H1 (cell line): ENCODE data around the gene SLC41A2. TPM values are rescaled to one million over a fixed set of nuclear protein-coding genes. Genes with fewer than 3 reads are reported as not detected.

ENCODE experiments used
- CTCF ChIA-PET: fragments of 300-600 bp; sonication (Branson Sonifier 250); formaldehyde crosslinking; loops from one replicate; lab custom pipeline; 2021; ENCODE audit not compliant: partially characterized antibody; lab: Charles Lee
- POLR2A ChIA-PET: fragments of 300-600 bp; sonication (Branson Sonifier 250); formaldehyde crosslinking; loops from one replicate; lab custom pipeline; 2021; ENCODE audit warnings: inconsistent platforms; ENCODE audit not compliant: partially characterized antibody; lab: Charles Lee
- DNase-seq, 2 experiments: peaks; one replicate each; pipeline versions ENCODE4 v3.0.0 to v3.0.0-alpha.2; 2010 to 2022; ENCODE audit warnings: low spot score in 2 of 2, low read depth in 1 of 2, mixed read lengths in 1 of 2
- FAIRE-seq: peaks from 2 replicates; lab custom pipeline; 2011; peaks lifted over from hg19 to GRCh38; lab: Jason Lieb, UNC
- H2AFZ ChIP-seq: 2 replicates; pipeline ENCODE4 v1.8.1; 2012; ENCODE audit warnings: low read length, inconsistent platforms
- H2AK5ac ChIP-seq: 2 replicates; pipeline ENCODE4 v1.6.1; 2013; ENCODE audit warnings: low read depth, low read length
- H2BK120ac ChIP-seq: replicated peaks from 2 replicates; pipeline ENCODE3; 2013; ENCODE audit warnings: low read depth, low read length, inconsistent platforms
- H2BK12ac ChIP-seq: 2 replicates; pipeline ENCODE4 v1.6.1; 2013; ENCODE audit warnings: low read depth, low read length
- H2BK15ac ChIP-seq: 2 replicates; pipeline ENCODE4 v1.6.1; 2013; ENCODE audit warnings: low read length
- H2BK20ac ChIP-seq: 2 replicates; pipeline ENCODE4 v1.6.1; 2013; ENCODE audit warnings: low read length
- H2BK5ac ChIP-seq: 2 replicates; pipeline ENCODE4 v1.6.1; 2013; ENCODE audit warnings: low read depth, low read length
- H3K14ac ChIP-seq: 2 replicates; pipeline ENCODE4 v1.6.1; 2013; ENCODE audit warnings: inconsistent platforms; ENCODE audit not compliant: insufficient read length
- H3K18ac ChIP-seq: 2 replicates; pipeline ENCODE4 v1.6.1; 2013; ENCODE audit warnings: low read length; ENCODE audit errors: extremely low read depth
- H3K23ac ChIP-seq: 2 replicates; pipeline ENCODE4 v1.6.1; 2013; ENCODE audit warnings: inconsistent platforms; ENCODE audit not compliant: insufficient read length
- H3K23me2 ChIP-seq: 2 replicates; pipeline ENCODE4 v1.6.1; 2013; ENCODE audit warnings: low read depth, low read length
- H3K27ac ChIP-seq: 2 replicates; pipeline ENCODE4 v1.6.1; 2011; ENCODE audit warnings: low read depth, low read length, inconsistent platforms
- H3K27me3 ChIP-seq, 4 experiments: replicated peaks in 1 of 4; 1 replicate in 1 of 4; 2 replicates in 3 of 4; pipeline versions ENCODE4 v1.6.1 to v1.8.1; 2011 to 2013; ENCODE audit warnings: low read length in 3 of 4, mild to moderate bottlenecking in 3 of 4, inconsistent platforms in 2 of 4, mixed read lengths in 2 of 4, moderate library complexity in 1 of 4; ENCODE audit not compliant: control insufficient read depth in 3 of 4, insufficient read depth in 3 of 4; ENCODE audit errors: extremely low read depth in 1 of 4
- H3K36me3 ChIP-seq, 4 experiments: 2 replicates each; pipeline versions ENCODE4 v1.6.1 to v1.8.1; 2011 to 2013; ENCODE audit warnings: mild to moderate bottlenecking in 4 of 4, low read length in 3 of 4, moderate library complexity in 2 of 4, control low read depth in 1 of 4, inconsistent platforms in 1 of 4; ENCODE audit not compliant: insufficient read depth in 4 of 4, control insufficient read depth in 2 of 4
- H3K4ac ChIP-seq: replicated peaks from 2 replicates; pipeline ENCODE3; 2013; ENCODE audit warnings: low read length, low read depth, mixed read lengths, inconsistent platforms; ENCODE audit not compliant: insufficient read length
- H3K4me1 ChIP-seq, 4 experiments: replicated peaks in 1 of 4; 1 replicate in 1 of 4; 2 replicates in 3 of 4; pipeline versions ENCODE4 v1.6.1 to v1.8.1; 2011 to 2013; ENCODE audit warnings: low read length in 3 of 4, inconsistent platforms in 2 of 4, mixed read lengths in 1 of 4; ENCODE audit not compliant: insufficient read depth in 4 of 4, control insufficient read depth in 3 of 4
- H3K4me2 ChIP-seq, 2 experiments: 2 replicates each; pipeline versions ENCODE4 v1.6.1 to v1.8.1; 2011 to 2013; ENCODE audit warnings: low read depth in 2 of 2, low read length in 2 of 2, control low read depth in 1 of 2, inconsistent platforms in 1 of 2, mild to moderate bottlenecking in 1 of 2; ENCODE audit not compliant: insufficient read depth in 1 of 2
- H3K4me3 ChIP-seq, 4 experiments: fragments of 200-600, 300-600 bp in 1 of 4; sonication (generic), shearing (Covaris generic), sonication (Bioruptor Twin) in 1 of 4; 2 replicates each; pipeline versions ENCODE4 v1.5.1 to v1.8.1; 2011 to 2016; ENCODE audit warnings: low read length in 4 of 4, low read depth in 3 of 4, control low read depth in 2 of 4, inconsistent platforms in 2 of 4, mild to moderate bottlenecking in 2 of 4, mixed read lengths in 1 of 4, moderate library complexity in 1 of 4; ENCODE audit not compliant: insufficient read depth in 2 of 4; ENCODE audit errors: extremely low read depth in 1 of 4
- H3K56ac ChIP-seq: replicated peaks from 2 replicates; pipeline ENCODE3; 2013; ENCODE audit warnings: low read depth, mild to moderate bottlenecking, mixed read lengths, low read length, inconsistent platforms; ENCODE audit not compliant: insufficient read length
- H3K79me1 ChIP-seq: 2 replicates; pipeline ENCODE4 v1.6.1; 2013; ENCODE audit warnings: low read depth, low read length, control low read depth
- H3K79me2 ChIP-seq, 2 experiments: 2 replicates each; pipeline versions ENCODE4 v1.6.1 to v1.8.1; 2012 to 2013; ENCODE audit warnings: low read length in 2 of 2, mild to moderate bottlenecking in 2 of 2, inconsistent platforms in 1 of 2; ENCODE audit not compliant: insufficient read depth in 2 of 2, control insufficient read depth in 1 of 2
- H3K9ac ChIP-seq, 4 experiments: replicated peaks in 1 of 4; 1 replicate in 1 of 4; 2 replicates in 3 of 4; pipeline versions ENCODE4 v1.6.1 to v1.8.1; 2011 to 2013; ENCODE audit warnings: low read depth in 3 of 4, low read length in 3 of 4, control low read depth in 2 of 4, mild to moderate bottlenecking in 2 of 4, moderate library complexity in 2 of 4, inconsistent platforms in 1 of 4; ENCODE audit errors: extremely low read depth in 1 of 4
- H3K9me3 ChIP-seq, 2 experiments: 2 replicates each; pipeline versions ENCODE4 v1.6.1 to v1.8.1; 2012 to 2013; ENCODE audit warnings: mild to moderate bottlenecking in 2 of 2, moderate library complexity in 2 of 2, control low read depth in 1 of 2, inconsistent platforms in 1 of 2, low read depth in 1 of 2, low read length in 1 of 2, mixed read lengths in 1 of 2; ENCODE audit not compliant: insufficient read depth in 2 of 2
- H4K20me1 ChIP-seq, 2 experiments: replicated peaks in 1 of 2; 2 replicates each; pipeline versions ENCODE3 to v1.8.1; 2011 to 2013; ENCODE audit warnings: inconsistent platforms in 2 of 2, low read length in 2 of 2, mild to moderate bottlenecking in 1 of 2; ENCODE audit not compliant: insufficient read depth in 2 of 2, control insufficient read depth in 1 of 2
- H4K5ac ChIP-seq: 2 replicates; pipeline ENCODE4 v1.6.1; 2013; ENCODE audit warnings: low read length, low read depth, mixed read lengths, inconsistent platforms; ENCODE audit not compliant: insufficient read length
- H4K8ac ChIP-seq: 2 replicates; pipeline ENCODE4 v1.8.0; 2013; ENCODE audit warnings: mild to moderate bottlenecking, moderate library complexity, low read length, inconsistent platforms; ENCODE audit not compliant: insufficient read depth; ENCODE audit errors: extremely low read depth
- H4K91ac ChIP-seq: replicated peaks from 2 replicates; pipeline ENCODE3; 2013; ENCODE audit warnings: low read length, mixed read lengths, inconsistent platforms; ENCODE audit not compliant: insufficient read length
- CTBP2 ChIP-seq: IDR thresholded peaks from 2 replicates; pipeline ENCODE4 v1.7.0; 2011; ENCODE audit warnings: borderline replicate concordance, mild to moderate bottlenecking, moderate library complexity, mixed read lengths, low read length; ENCODE audit not compliant: insufficient read depth, insufficient read length
- GTF2F1 ChIP-seq: IDR thresholded peaks from 2 replicates; pipeline ENCODE4 v1.6.1; 2012; ENCODE audit warnings: low read depth, low read length, improper control_type of control experiment, borderline replicate concordance
- JUND ChIP-seq: IDR thresholded peaks from 2 replicates; pipeline ENCODE4 v1.6.1; 2011; ENCODE audit warnings: mild to moderate bottlenecking, improper control_type of control experiment, low read length
- MAFK ChIP-seq: IDR thresholded peaks from 2 replicates; pipeline ENCODE4 v1.6.1; 2012; ENCODE audit warnings: low read depth, mild to moderate bottlenecking, improper control_type of control experiment, low read length
- WGBS, 2 experiments: shearing (Covaris generic) in 1 of 2; methylation state at CpG; one replicate each; pipeline versions ENCODE4 v1.1.6 to v1.1.7; 2013 to 2015; ENCODE audit warnings: low lambda C conversion rate in 2 of 2, mixed read lengths in 2 of 2, inconsistent platforms in 1 of 2, low coverage in 1 of 2, missing lambda C conversion rate in 1 of 2; ENCODE audit not compliant: insufficient replicate concordance in 2 of 2, insufficient coverage in 1 of 2, insufficient read length in 1 of 2; ENCODE audit errors: extremely low coverage in 1 of 2, missing lambda C conversion rate in 1 of 2; 5-methylcytosine and 5-hydroxymethylcytosine counted together
- polyA plus RNA-seq, 7 experiments: library from polyadenylated mRNA; depleted of rRNA in 3 of 7; stranded (reverse) in 5 of 7; unstranded in 2 of 7; fragments of >200 nt in 5 of 7; fragments of 200-250 nt in 2 of 7; gene quantifications; 1 replicate in 5 of 7; 2 replicates in 1 of 7; 4 replicates in 1 of 7; pipeline versions ENCODE4 v1.2.1 to v1.2.3, GENCODE V29; 2011 to 2013; ENCODE audit warnings: missing spikeins in 2 of 7, mixed read lengths in 2 of 7
- total RNA-seq: library from RNA; stranded (reverse); fragmentation: NEBNext Ultra II Directional; extraction: Animal tissue kit (Norgen Biotek cat#: 25700); gene quantifications from 2 replicates; pipeline ENCODE4 v1.2.1, GENCODE V29; 2021

SLC41A2 gene
- total and polyA plus RNA-seq, 2 of the 8 experiments (the other 6 are each of a cell fraction or from before 2014, with no cell fraction given), result 0.79 to 3.0 TPM

GRCh38 chr12:104951759-104952509 lies 6.2 kb downstream of the SLC41A2 start:
- no peaks in the 10 kb centered on the region for H3K4me1 ChIP-seq
- no peak overlapping the region for H4K5ac ChIP-seq
- no peaks in the 10 kb centered on the region for H4K20me1 ChIP-seq
- no peak overlapping the region for H4K8ac ChIP-seq
- no peak overlapping the region for H3K56ac ChIP-seq
- H3K4ac ChIP-seq, result no peak overlapping the region
- H2BK20ac ChIP-seq, result no peak overlapping the region
- no peak overlapping the region for H3K18ac ChIP-seq
- ChIA-PET POLR2A (no interaction called here), CTCF (no interaction called here)
- H3K27ac ChIP-seq, result no peak overlapping the region
- H2AFZ ChIP-seq, result no peak overlapping the region
- H3K4me2 ChIP-seq, result no peak overlapping the region
- no peaks in the 10 kb centered on the region for H3K36me3 ChIP-seq
- H2AK5ac ChIP-seq, result no peak overlapping the region
- no peak overlapping the region for H3K23ac ChIP-seq
- 90% methylated on average over 5 of the region's 5 CpGs; no CpG with 5 or more reads in 1 of the 2 experiments for WGBS, 2 experiments
- no peaks in the 10 kb centered on the region for H3K9me3 ChIP-seq
- H3K9ac ChIP-seq, result no peak overlapping the region
- FAIRE-seq, result no peak
- no peak overlapping the region for H3K14ac ChIP-seq
- TF ChIP-seq CTBP2 (no peak), JUND (no peak), MAFK (no peak), GTF2F1 (no peak)
- DNase-seq, result no peak
- no peaks in the 10 kb centered on the region for H3K23me2 ChIP-seq
- no peaks in the 10 kb centered on the region for H3K79me1 ChIP-seq
- H2BK5ac ChIP-seq, result no peak overlapping the region
- no peak overlapping the region for H3K4me3 ChIP-seq
- H2BK15ac ChIP-seq, result no peak overlapping the region
- no peak overlapping the region for H4K91ac ChIP-seq
- H3K79me2 ChIP-seq, result no peaks in the 10 kb centered on the region
- H2BK12ac ChIP-seq, result no peak overlapping the region
- H3K27me3 ChIP-seq, result peaks cover 0 to 4% (median 4%) of the 10 kb centered on the region in 4 experiments; a peak in 5 of 7 replicates
- no peak overlapping the region for H2BK120ac ChIP-seq
